ENCODE measurements around the gene RNF126. TPM values are rescaled to one million over a fixed set of nuclear protein-coding genes. Genes with fewer than 3 reads are reported as not detected.
"Not testable (repeated sequence)": the region's sequence is repeated elsewhere in the genome, so short reads cannot be mapped to it uniquely, and the experiment has no call there.

The RNF126 gene
- 22.0 and 23.5 TPM in 2 replicates for total RNA-seq (2014; rRNA removed; shearing (Covaris generic); ENCODE audit: low replicate concordance)

GRCh38 chr19:662962-663681 lies at the start of gene RNF126:
TSS of gene RNF126 (minus strand) at chr19:663214. CDS start at chr19:663121, 93 bp downstream.
- peak; percentile 87 for DNase-seq
- Histone ChIP-seq H3K9me3 (no peaks in the 10 kb centered on the region), H3K36me3 (no peaks in the 10 kb centered on the region), H3K4me3 (peak within 1 kb of the TSS; percentile 68), H3K27me3 (no peaks in the 10 kb centered on the region)

DNA sequence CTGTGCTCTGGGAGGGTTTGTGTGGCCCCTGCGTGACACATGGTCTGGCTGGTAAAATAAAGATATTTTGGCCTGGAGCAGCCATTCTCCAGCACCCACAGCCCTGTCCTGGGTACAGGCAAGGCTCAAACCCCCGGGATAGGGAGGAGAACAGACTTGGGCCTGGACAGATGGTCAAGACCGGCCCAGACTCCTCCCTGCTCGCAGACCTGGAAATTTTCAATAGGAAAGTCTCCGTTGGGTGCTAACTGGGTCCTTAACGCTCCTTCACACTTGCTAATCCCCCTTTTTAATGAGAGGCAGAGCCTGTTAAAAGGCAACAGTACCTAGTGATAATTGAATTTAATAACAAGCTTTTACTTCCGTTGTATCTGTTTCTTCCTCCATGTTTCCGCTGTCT lies 48.2 kb upstream of the RNF126 start:
- no peak overlapping the region for H3K4me3 ChIP-seq
- no peaks in the 10 kb centered on the region for H3K36me3 ChIP-seq
- no peaks in the 10 kb centered on the region for H3K9me3 ChIP-seq
- H3K27me3 ChIP-seq: no peaks in the 10 kb centered on the region
- DNase-seq: no peak

DNA sequence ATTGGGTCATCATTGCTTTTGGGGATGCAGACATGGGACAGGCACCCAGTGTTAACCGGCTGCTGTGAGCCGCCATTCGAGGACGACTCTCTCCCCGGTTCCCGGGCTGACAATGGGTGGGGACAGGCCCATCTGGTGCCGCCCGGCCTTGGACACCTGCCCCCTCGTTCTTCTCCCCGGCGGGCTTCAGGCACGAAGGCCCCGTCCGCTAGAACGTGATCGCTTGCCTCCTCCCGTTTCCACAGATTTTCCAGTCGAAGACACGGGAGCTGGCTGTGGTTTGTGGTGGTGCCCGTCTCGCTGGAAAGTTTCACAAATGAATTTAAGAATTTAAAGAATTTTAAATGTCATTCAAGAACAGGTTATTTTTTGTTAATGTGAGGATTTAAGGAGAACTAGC lies 47.8 kb upstream of the RNF126 start:
- no peak for DNase-seq

DNA sequence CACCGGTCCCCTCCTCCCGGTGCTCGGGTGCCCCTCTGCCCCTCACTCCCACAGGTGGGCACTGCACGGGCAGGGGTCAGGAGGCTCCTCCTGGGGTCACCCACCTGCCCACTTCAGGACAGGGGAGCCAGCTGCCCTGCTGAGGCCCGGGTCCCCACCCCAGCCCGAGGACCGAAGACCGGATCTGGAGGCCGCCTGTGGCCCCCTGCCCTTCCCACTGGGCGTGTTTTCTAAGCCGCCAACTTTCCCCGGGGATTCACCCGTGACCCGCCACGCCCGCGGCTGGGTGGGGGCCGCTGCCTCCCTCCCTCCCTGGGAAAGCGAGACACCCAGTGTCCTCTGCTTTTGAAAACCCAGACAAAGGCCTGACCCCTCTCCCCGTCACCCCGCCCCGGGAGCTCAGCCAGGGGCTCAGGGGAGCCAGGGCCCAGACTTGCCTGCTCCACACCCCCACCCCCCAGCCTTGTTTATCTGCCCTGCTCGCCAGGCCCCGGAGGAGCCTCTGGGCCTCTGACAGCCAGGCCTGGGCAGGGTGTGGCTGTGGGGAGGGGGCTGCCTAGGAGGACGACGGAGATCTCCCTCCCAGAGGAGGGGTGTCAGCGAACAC lies 47.1 kb upstream of the RNF126 start:
- no peak for DNase-seq
- H3K36me3 ChIP-seq: no peaks in the 10 kb centered on the region
- no peak overlapping the region; the same call in 1 of the 2 replicates for H3K4me3 ChIP-seq
- H3K27me3 ChIP-seq: no peaks in the 10 kb centered on the region
- no peaks in the 10 kb centered on the region for H3K9me3 ChIP-seq

More for the DNA sequence above, 47.8 kb upstream of the RNF126 start:
- Histone ChIP-seq H3K36me3 (no peaks in the 10 kb centered on the region), H3K9me3 (no peaks in the 10 kb centered on the region), H3K27me3 (no peaks in the 10 kb centered on the region), H3K4me3 (no peak overlapping the region)

DNA sequence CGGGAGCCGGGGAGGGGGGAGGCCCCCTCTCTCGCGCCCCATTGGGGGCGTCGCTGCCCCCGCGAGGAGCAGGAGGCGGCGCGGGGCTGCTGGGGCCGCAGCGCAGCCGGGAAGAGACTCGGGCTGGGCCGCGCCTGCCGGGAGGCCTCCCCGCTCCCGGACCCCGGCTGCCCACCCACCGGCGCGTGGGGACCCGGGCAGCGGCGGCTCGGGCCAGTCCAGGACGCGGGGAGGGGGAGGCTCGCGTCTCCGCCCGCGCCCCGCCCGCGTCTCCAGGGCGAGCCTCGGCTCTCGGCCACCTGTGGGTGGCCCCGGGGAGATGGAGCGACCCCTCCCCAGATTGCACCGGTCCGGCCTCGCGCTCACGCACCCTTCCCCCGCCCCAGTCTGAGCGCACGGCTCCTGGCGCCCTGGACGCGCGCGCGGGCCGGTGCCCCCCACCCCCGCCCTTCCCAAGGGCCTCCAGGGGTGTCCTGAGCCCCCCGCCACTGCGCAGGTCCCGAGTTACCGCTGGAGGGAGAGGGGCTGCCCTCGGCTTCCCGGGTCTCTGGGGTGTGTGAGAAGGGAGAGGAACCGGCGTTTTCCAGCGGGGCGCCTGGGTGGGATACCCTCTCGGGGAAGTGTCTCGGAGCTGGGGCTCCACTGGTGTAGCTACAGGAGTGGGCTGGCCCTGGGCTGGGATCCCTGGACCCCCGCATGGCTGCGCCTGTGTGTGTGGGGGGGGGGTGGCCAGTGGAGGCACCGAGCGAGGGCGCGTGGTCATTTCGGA lies 46.4 kb upstream of the RNF126 start:
- Histone ChIP-seq H3K9me3 (no peaks in the 10 kb centered on the region), H3K4me3 (peak overlapping the region; percentile 36), H3K27me3 (no peaks in the 10 kb centered on the region), H3K36me3 (no peaks in the 10 kb centered on the region)
- no peak for DNase-seq

- H3K36me3 ChIP-seq: no peaks in the 10 kb centered on the region
- no peaks in the 10 kb centered on the region for H3K27me3 ChIP-seq
- H3K9me3 ChIP-seq: no peaks in the 10 kb centered on the region
- H3K4me3 ChIP-seq: peak within 1 kb of the TSS; percentile 36
- DNase-seq: peak; percentile 32
Observed at GRCh38 chr19:708154-709143, 45.4 kb upstream of the RNF126 start, which contains the start of gene PALM. TSS of gene PALM (plus strand) at chr19:708935. CDS start at chr19:709147, 212 bp downstream.

DNA sequence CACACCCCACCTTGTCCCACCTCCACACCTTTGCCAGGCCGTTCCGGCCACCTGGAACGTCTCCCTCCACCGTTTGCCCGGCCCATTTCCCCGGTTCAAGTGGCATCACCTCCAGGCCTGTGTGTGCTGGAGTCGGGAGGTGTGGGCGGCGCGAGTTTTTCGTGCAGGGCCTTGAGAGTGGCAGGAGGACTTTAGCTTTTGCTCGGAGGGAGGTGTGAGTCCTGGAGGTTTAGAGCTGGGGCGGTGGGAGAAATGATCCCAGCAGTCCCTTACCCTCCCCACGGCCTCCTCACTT lies 41.4 kb upstream of the RNF126 start:
- no peaks in the 10 kb centered on the region for H3K36me3 ChIP-seq
- DNase-seq: no peak
- H3K4me3 ChIP-seq: no peak overlapping the region
- H3K9me3 ChIP-seq: no peaks in the 10 kb centered on the region
- no peaks in the 10 kb centered on the region for H3K27me3 ChIP-seq

DNA sequence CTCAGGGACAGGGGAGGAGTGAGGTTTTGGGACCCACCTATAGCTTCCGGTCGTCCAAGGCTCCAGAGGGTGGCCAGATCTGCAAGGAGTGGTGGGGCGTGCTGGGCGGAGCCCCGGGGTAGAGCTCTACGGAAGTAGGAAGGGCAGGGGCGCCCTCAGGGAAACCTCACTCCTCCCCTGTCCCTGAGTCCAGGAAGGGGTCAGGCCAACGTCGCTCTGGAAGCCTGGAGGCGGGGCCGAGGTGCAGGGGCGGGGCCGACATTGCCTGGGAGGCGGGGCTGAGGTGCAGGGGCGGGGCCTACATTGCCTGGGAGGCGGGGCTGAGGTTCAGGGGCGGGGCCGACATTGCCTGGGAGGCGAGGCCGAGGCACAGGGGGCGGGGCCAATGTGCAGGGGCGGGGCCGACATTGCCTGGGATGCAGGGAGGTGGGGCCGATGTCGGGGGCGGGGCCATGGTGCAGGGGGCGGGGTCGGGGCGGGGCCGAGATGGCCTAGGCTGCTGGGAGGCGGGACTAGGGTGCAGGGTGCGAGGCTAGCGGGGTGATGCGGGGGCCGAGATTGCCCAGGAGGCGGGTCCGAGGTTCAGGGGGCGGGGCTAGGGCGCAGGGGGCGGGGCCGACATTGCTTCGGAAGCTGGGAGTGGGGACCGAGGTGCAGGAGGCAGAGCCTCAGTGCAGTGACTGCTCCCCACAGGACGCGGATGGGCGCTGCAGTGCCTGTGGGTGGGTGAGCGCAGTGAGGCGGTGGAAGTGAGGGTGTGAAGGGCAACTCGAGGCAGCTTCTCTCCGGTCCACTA lies 40.8 kb upstream of the RNF126 start:
- H3K9me3 ChIP-seq: no peaks in the 10 kb centered on the region
- peak; percentile 35 for DNase-seq
- no peaks in the 10 kb centered on the region for H3K36me3 ChIP-seq
- no peaks in the 10 kb centered on the region for H3K27me3 ChIP-seq
- H3K4me3 ChIP-seq: no peak overlapping the region

- no peaks in the 10 kb centered on the region for H3K27me3 ChIP-seq
- H3K36me3 ChIP-seq: no peaks in the 10 kb centered on the region
- no peaks in the 10 kb centered on the region for H3K9me3 ChIP-seq
- no peak for DNase-seq
- H3K4me3 ChIP-seq: no peak overlapping the region
Observed at GRCh38 chr19:703329-703650, 40.3 kb upstream of the RNF126 start.

GRCh38 chr19:702847-703246 lies 39.8 kb upstream of the RNF126 start:
- H3K36me3 ChIP-seq, H3K9me3 ChIP-seq, H3K4me3 ChIP-seq, H3K27me3 ChIP-seq, DNase-seq: not testable (repeated sequence)

DNA sequence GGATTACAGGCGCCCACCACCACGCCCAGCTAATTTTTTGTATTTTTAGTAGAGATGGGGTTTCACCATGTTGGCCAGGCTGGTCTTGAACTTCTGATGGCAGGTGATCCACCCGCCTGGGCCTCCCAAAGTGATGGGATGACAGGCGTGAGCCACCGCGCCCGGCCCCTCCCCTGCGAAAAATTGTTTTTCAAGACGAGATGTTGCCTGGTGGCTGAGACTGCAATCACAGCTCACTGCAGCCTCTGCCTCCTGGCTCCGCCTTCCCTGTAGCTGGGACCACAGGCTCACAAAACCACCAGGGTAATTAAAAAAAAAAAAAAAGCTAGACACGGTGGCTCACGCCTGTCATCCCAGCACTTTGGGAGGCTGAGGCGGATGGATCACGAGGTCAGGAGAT lies 36.9 kb upstream of the RNF126 start:
- not testable (repeated sequence) for DNase-seq

DNA sequence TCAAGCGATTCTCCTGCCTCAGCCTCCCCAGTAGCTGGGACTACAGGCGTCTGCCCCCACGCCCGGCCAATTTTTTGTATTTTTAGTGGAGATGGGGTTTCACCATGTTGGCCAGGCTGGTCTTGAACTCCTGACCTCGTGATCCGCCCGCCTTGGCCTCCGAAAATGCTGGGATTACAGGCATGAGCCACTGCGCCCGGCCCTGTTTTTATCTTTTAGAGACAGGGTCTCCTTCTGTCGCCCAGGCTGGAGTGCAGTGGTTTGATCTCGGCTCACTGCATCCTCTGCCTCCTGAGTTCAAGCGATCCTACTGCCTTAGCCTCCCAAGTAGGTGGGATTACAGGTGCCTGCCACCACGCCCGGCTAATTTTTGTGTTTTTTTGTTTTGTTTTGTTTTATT lies 35.5 kb upstream of the RNF126 start:
- not testable (repeated sequence) for H3K36me3 ChIP-seq, H3K4me3 ChIP-seq, H3K27me3 ChIP-seq, DNase-seq, H3K9me3 ChIP-seq

More for the DNA sequence above, 36.9 kb upstream of the RNF126 start:
- H3K4me3 ChIP-seq, H3K36me3 ChIP-seq, H3K9me3 ChIP-seq, H3K27me3 ChIP-seq: not testable (repeated sequence)

GRCh38 chr19:695352-695949 lies 32.4 kb upstream of the RNF126 start, which contains the start of gene PRSS57:
TSS of gene PRSS57 (minus strand) at chr19:695452. CDS start at chr19:695430, 22 bp downstream.
- Histone ChIP-seq H3K36me3 (no peaks in the 10 kb centered on the region), H3K4me3 (no peak within 1 kb of the TSS), H3K27me3 (no peaks in the 10 kb centered on the region), H3K9me3 (no peaks in the 10 kb centered on the region)
- DNase-seq: no peak

- Histone ChIP-seq H3K9me3 (no peaks in the 10 kb centered on the region), H3K27me3 (no peaks in the 10 kb centered on the region), H3K4me3 (no peak overlapping the region), H3K36me3 (no peaks in the 10 kb centered on the region)
- no peak for DNase-seq
Observed at GRCh38 chr19:694481-695351, 31.7 kb upstream of the RNF126 start.

DNA sequence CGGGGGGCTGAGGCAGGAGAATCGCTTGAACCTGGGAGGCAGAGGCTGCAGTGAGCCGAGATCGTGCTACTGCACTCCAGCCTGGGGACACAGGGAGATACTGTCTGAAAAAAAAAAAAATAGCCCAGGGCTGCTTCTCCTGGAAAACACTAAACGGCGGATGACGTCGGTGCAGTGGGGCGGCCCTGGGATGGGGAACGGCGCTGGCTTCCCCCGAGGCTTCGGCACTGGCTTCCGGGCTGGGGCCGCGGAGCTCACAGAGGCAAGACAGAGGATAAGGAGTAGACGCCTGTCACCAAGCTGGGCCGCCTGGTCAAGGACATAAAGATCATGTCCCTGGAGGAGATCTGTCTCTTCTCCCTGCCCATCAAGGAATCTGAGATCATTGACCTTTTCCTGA lies 27.2 kb upstream of the RNF126 start:
- DNase-seq: no peak
- Histone ChIP-seq H3K36me3 (no peaks in the 10 kb centered on the region), H3K27me3 (no peaks in the 10 kb centered on the region), H3K9me3 (no peaks in the 10 kb centered on the region), H3K4me3 (no peak overlapping the region)

Measured in MG63 (cell line).